Measurements from ENCODE around the gene EGFL7. TPM values are rescaled to one million over a fixed set of nuclear protein-coding genes. Genes with fewer than 3 reads are reported as not detected.

Gene EGFL7
- total and polyA plus RNA-seq, 9 donors: 0.18 to 113 (median 43.4) TPM

- 43 to 64% (median 46%) methylated on average over 17 to 27 of the region's 27 CpGs for WGBS, 3 donors
- no peaks in the 10 kb centered on the region for H3K36me3 ChIP-seq
- no peaks in the 10 kb centered on the region for H3K4me1 ChIP-seq (ENCODE audit: insufficient read depth)
- H3K4me3 ChIP-seq: no peak overlapping the region
- H3K9me3 ChIP-seq: no peaks in the 10 kb centered on the region
- no peak overlapping the region for H3K27ac ChIP-seq
- intact Hi-C loops (cut with DNase I): no loop called here
- TF ChIP-seq POLR2A (IDR thresholded peaks at IDR 0.05) (no peak), EP300 (IDR thresholded peaks at IDR 0.05) (no peak), CTCF (IDR thresholded peaks at IDR 0.05) (peak; percentile 42 to 50 (median 48))
- H3K27me3 ChIP-seq: peaks cover 3% of the 10 kb centered on the region
- DNase-seq: peak in 4 of 5 donors; percentile 28 to 71 (median 57)
Measured at GRCh38 chr9:136671646-136672430, 9.1 kb downstream of the EGFL7 start.

GRCh38 chr9:136672431-136673087 is 9.8 kb downstream of the EGFL7 start:
- WGBS, 3 donors: 60 to 62% (median 61%) methylated on average over 14 of the region's 14 CpGs

GRCh38 chr9:136673088-136673974 is 10.6 kb downstream of the EGFL7 start:
- no peaks in the 10 kb centered on the region for H3K4me1 ChIP-seq (ENCODE audit: insufficient read depth)
- DNase-seq: no peak
- H3K36me3 ChIP-seq: no peaks in the 10 kb centered on the region
- H3K4me3 ChIP-seq: no peak overlapping the region
- intact Hi-C loops (cut with DNase I): no loop called here
- TF ChIP-seq EP300 (IDR thresholded peaks at IDR 0.05): no peak
- 75 to 79% (median 76%) methylated on average over 33 to 35 of the region's 35 CpGs for WGBS, 3 donors
- H3K27me3 ChIP-seq: no peaks in the 10 kb centered on the region
- H3K9me3 ChIP-seq: no peaks in the 10 kb centered on the region
- H3K27ac ChIP-seq: no peak overlapping the region

More at GRCh38 chr9:136672431-136673087, 9.8 kb downstream of the EGFL7 start:
- Histone ChIP-seq H3K27me3 (no peaks in the 10 kb centered on the region), H3K36me3 (no peaks in the 10 kb centered on the region), H3K4me3 (no peak overlapping the region), H3K9me3 (no peaks in the 10 kb centered on the region), H3K27ac (no peak overlapping the region), H3K4me1 (ENCODE audit: insufficient read depth) (no peaks in the 10 kb centered on the region)
- intact Hi-C loops (cut with DNase I): no loop called here
- DNase-seq: no peak
- TF ChIP-seq CTCF (IDR thresholded peaks at IDR 0.05): no peak
- no peak for TF ChIP-seq EP300 (IDR thresholded peaks at IDR 0.05)
- no peak for TF ChIP-seq POLR2A (IDR thresholded peaks at IDR 0.05)

GRCh38 chr9:136673975-136674785 is 11.5 kb downstream of the EGFL7 start:
- DNase-seq: no peak
- TF ChIP-seq EP300 (IDR thresholded peaks at IDR 0.05) (no peak), POLR2A (IDR thresholded peaks at IDR 0.05) (no peak), CTCF (IDR thresholded peaks at IDR 0.05) (no peak)
- H3K27me3 ChIP-seq: no peaks in the 10 kb centered on the region
- H3K36me3 ChIP-seq: no peaks in the 10 kb centered on the region
- no peaks in the 10 kb centered on the region for H3K4me1 ChIP-seq (ENCODE audit: insufficient read depth)
- WGBS, 3 donors: 78 to 87% (median 80%) methylated on average over 26 of the region's 26 CpGs
- no peaks in the 10 kb centered on the region for H3K9me3 ChIP-seq
- intact Hi-C loops (cut with DNase I): no loop called here
- H3K27ac ChIP-seq: no peak overlapping the region
- no peak overlapping the region for H3K4me3 ChIP-seq

Data from ovary (tissue), 9 donors.